H1 (cell line): ENCODE results near the gene AHRR. TPM values are rescaled to one million over a fixed set of nuclear protein-coding genes. Genes with fewer than 3 reads are reported as not detected.

Experiments
- KDM1A ChIP-seq: fragments of 200-600, 300-600 bp; sonication (generic); IDR thresholded peaks from 2 replicates; pipeline ENCODE4 v1.7.1; 2016; ENCODE audit warnings: mild to moderate bottlenecking, low read length, borderline replicate concordance
- RBBP5 ChIP-seq: IDR thresholded peaks from 2 replicates; pipeline ENCODE4 v1.7.1; 2012; ENCODE audit warnings: low read depth, mild to moderate bottlenecking, inconsistent platforms, low read length, moderate library complexity, borderline replicate concordance
- SRF ChIP-seq: IDR thresholded peaks from 2 replicates; pipeline ENCODE4 v1.6.1; 2011; ENCODE audit warnings: mild to moderate bottlenecking, low read depth, low read length, moderate library complexity
- polyA plus RNA-seq, 7 experiments: library from polyadenylated mRNA; depleted of rRNA in 3 of 7; stranded (reverse) in 5 of 7; unstranded in 2 of 7; fragments of >200 nt in 5 of 7; fragments of 200-250 nt in 2 of 7; gene quantifications; 1 replicate in 5 of 7; 2 replicates in 1 of 7; 4 replicates in 1 of 7; pipeline versions ENCODE4 v1.2.1 to v1.2.3, GENCODE V29; 2011 to 2013; ENCODE audit warnings: missing spikeins in 2 of 7, mixed read lengths in 2 of 7
- total RNA-seq: library from RNA; stranded (reverse); fragmentation: NEBNext Ultra II Directional; extraction: Animal tissue kit (Norgen Biotek cat#: 25700); gene quantifications from 2 replicates; pipeline ENCODE4 v1.2.1, GENCODE V29; 2021
- TF ChIP-seq, protein P1 (sequence below): fragments of 300-600 bp; sonication (generic); IDR thresholded peaks from 2 replicates; pipeline ENCODE4 v1.7.1; 2012; ENCODE audit warnings: low read length, moderate library complexity, mild to moderate bottlenecking, inconsistent platforms; ENCODE audit not compliant: insufficient replicate concordance

Gene AHRR
- total and polyA plus RNA-seq, 2 of the 8 experiments (the other 6 are each of a cell fraction or from before 2014, with no cell fraction given) = 0.41 to 0.80 TPM

GRCh38 chr5:403995-404394, 82.5 kb downstream of the AHRR start (continued):
- TF ChIP-seq, protein P1, sequence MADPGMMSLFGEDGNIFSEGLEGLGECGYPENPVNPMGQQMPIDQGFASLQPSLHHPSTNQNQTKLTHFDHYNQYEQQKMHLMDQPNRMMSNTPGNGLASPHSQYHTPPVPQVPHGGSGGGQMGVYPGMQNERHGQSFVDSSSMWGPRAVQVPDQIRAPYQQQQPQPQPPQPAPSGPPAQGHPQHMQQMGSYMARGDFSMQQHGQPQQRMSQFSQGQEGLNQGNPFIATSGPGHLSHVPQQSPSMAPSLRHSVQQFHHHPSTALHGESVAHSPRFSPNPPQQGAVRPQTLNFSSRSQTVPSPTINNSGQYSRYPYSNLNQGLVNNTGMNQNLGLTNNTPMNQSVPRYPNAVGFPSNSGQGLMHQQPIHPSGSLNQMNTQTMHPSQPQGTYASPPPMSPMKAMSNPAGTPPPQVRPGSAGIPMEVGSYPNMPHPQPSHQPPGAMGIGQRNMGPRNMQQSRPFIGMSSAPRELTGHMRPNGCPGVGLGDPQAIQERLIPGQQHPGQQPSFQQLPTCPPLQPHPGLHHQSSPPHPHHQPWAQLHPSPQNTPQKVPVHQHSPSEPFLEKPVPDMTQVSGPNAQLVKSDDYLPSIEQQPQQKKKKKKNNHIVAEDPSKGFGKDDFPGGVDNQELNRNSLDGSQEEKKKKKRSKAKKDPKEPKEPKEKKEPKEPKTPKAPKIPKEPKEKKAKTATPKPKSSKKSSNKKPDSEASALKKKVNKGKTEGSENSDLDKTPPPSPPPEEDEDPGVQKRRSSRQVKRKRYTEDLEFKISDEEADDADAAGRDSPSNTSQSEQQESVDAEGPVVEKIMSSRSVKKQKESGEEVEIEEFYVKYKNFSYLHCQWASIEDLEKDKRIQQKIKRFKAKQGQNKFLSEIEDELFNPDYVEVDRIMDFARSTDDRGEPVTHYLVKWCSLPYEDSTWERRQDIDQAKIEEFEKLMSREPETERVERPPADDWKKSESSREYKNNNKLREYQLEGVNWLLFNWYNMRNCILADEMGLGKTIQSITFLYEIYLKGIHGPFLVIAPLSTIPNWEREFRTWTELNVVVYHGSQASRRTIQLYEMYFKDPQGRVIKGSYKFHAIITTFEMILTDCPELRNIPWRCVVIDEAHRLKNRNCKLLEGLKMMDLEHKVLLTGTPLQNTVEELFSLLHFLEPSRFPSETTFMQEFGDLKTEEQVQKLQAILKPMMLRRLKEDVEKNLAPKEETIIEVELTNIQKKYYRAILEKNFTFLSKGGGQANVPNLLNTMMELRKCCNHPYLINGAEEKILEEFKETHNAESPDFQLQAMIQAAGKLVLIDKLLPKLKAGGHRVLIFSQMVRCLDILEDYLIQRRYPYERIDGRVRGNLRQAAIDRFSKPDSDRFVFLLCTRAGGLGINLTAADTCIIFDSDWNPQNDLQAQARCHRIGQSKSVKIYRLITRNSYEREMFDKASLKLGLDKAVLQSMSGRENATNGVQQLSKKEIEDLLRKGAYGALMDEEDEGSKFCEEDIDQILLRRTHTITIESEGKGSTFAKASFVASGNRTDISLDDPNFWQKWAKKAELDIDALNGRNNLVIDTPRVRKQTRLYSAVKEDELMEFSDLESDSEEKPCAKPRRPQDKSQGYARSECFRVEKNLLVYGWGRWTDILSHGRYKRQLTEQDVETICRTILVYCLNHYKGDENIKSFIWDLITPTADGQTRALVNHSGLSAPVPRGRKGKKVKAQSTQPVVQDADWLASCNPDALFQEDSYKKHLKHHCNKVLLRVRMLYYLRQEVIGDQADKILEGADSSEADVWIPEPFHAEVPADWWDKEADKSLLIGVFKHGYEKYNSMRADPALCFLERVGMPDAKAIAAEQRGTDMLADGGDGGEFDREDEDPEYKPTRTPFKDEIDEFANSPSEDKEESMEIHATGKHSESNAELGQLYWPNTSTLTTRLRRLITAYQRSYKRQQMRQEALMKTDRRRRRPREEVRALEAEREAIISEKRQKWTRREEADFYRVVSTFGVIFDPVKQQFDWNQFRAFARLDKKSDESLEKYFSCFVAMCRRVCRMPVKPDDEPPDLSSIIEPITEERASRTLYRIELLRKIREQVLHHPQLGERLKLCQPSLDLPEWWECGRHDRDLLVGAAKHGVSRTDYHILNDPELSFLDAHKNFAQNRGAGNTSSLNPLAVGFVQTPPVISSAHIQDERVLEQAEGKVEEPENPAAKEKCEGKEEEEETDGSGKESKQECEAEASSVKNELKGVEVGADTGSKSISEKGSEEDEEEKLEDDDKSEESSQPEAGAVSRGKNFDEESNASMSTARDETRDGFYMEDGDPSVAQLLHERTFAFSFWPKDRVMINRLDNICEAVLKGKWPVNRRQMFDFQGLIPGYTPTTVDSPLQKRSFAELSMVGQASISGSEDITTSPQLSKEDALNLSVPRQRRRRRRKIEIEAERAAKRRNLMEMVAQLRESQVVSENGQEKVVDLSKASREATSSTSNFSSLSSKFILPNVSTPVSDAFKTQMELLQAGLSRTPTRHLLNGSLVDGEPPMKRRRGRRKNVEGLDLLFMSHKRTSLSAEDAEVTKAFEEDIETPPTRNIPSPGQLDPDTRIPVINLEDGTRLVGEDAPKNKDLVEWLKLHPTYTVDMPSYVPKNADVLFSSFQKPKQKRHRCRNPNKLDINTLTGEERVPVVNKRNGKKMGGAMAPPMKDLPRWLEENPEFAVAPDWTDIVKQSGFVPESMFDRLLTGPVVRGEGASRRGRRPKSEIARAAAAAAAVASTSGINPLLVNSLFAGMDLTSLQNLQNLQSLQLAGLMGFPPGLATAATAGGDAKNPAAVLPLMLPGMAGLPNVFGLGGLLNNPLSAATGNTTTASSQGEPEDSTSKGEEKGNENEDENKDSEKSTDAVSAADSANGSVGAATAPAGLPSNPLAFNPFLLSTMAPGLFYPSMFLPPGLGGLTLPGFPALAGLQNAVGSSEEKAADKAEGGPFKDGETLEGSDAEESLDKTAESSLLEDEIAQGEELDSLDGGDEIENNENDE = no peak
- TF ChIP-seq SRF (no peak), KDM1A (no peak), RBBP5 (no peak)
